RWPE2 (cell line): Measurements from ENCODE around the gene HPSE.

Experiments
- ATAC-seq: fragments of 200-7000 bp; cut with Tn5 transposase; 3 replicates; pipeline ENCODE4 v1.9.1; 2021; ENCODE audit warnings: low read depth
- DNase-seq: peaks from one replicate; pipeline ENCODE4 v3.0.0-alpha.2; 2020; ENCODE audit warnings: low spot score
- H3K27ac ChIP-seq: fragments of 450-650 bp; 2 replicates; pipeline ENCODE4 v1.5.1; 2017; ENCODE audit warnings: mild to moderate bottlenecking; ENCODE audit not compliant: poor library complexity, severe bottlenecking
- H3K27me3 ChIP-seq: fragments of 250-450 bp; sonication (Bioruptor Pico); 2 replicates; pipeline ENCODE4 v1.5.1; 2021; ENCODE audit warnings: mild to moderate bottlenecking, moderate library complexity; ENCODE audit not compliant: insufficient read depth, poor library complexity, severe bottlenecking
- H3K36me3 ChIP-seq: fragments of 250-450 bp; sonication (Bioruptor Pico); 2 replicates; pipeline ENCODE4 v1.5.1; 2020; ENCODE audit warnings: low read depth, mild to moderate bottlenecking, moderate library complexity
- H3K4me1 ChIP-seq: fragments of 250-450 bp; sonication (Bioruptor Pico); 2 replicates; pipeline ENCODE4 v1.5.1; 2021; ENCODE audit warnings: mild to moderate bottlenecking, moderate library complexity; ENCODE audit not compliant: insufficient read depth, poor library complexity, severe bottlenecking
- H3K4me3 ChIP-seq: fragments of 250-450 bp; sonication (Bioruptor Pico); 2 replicates; pipeline ENCODE4 v1.5.1; 2021; ENCODE audit warnings: mild to moderate bottlenecking, moderate library complexity; ENCODE audit not compliant: severe bottlenecking
- H3K9me3 ChIP-seq: fragments of 250-450 bp; sonication (Bioruptor Pico); 2 replicates; pipeline ENCODE4 v1.5.1; 2021; ENCODE audit warnings: mild to moderate bottlenecking, moderate library complexity; ENCODE audit not compliant: severe bottlenecking
- TF ChIP-seq, protein P1 (sequence below): fragments of 450-650 bp; IDR thresholded peaks from one replicate; pipeline ENCODE4 v1.5.1; 2017; ENCODE audit warnings: mild to moderate bottlenecking, moderate library complexity; ENCODE audit not compliant: poor library complexity, severe bottlenecking

HPSE gene

GRCh38 chr4:83255584-83255983 is 79.1 kb downstream of the HPSE start:
- no peaks in the 10 kb centered on the region for H3K9me3 ChIP-seq
- DNase-seq (no peak), ATAC-seq (peak; percentile 49)
- TF ChIP-seq, protein P1, sequence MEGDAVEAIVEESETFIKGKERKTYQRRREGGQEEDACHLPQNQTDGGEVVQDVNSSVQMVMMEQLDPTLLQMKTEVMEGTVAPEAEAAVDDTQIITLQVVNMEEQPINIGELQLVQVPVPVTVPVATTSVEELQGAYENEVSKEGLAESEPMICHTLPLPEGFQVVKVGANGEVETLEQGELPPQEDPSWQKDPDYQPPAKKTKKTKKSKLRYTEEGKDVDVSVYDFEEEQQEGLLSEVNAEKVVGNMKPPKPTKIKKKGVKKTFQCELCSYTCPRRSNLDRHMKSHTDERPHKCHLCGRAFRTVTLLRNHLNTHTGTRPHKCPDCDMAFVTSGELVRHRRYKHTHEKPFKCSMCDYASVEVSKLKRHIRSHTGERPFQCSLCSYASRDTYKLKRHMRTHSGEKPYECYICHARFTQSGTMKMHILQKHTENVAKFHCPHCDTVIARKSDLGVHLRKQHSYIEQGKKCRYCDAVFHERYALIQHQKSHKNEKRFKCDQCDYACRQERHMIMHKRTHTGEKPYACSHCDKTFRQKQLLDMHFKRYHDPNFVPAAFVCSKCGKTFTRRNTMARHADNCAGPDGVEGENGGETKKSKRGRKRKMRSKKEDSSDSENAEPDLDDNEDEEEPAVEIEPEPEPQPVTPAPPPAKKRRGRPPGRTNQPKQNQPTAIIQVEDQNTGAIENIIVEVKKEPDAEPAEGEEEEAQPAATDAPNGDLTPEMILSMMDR = no peak
- no peaks in the 10 kb centered on the region for H3K27me3 ChIP-seq
- peaks cover 25% of the 10 kb centered on the region for H3K4me1 ChIP-seq
- peak overlapping the region; percentile 99 for H3K27ac ChIP-seq
- 0 out of 2 replicates have a peak, but pooled peaks cover 4% of the 10 kb centered on the region for H3K36me3 ChIP-seq
- H3K4me3 ChIP-seq = no peak overlapping the region

DNA sequence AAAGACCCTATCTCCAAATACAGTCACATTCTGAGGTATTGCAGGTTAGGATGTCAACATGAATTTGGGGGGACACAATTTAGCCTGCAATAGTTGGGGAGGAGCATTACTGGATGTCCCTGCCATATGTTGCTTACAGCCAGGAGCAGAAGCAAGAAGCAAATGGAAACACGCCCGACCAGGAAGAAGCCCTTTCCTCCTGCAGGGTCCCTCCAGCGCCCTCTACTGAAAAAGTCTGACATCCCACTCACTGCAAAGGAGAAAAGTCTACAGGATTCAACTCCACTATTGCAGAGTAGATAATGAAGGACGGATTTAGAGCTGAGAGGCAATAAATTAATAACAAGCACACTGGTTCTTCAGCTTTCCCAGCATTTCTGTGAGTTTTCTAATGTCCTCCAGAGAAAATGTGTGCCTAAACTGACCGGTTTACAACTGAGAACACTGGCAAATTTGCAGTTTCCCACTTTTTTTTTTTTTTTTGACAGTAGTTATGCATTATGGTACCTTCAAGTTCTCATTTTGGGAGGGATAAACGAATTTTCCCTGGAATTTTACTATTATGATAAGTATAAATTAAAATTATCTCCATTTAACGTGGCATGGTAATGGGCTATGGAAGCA is 81.8 kb downstream of the HPSE start:
- DNase-seq (no peak), ATAC-seq (no peak)
- no peak overlapping the region for H3K4me3 ChIP-seq
- TF ChIP-seq, protein P1 = peak; percentile 53
- no peaks in the 10 kb centered on the region for H3K27me3 ChIP-seq
- no peaks in the 10 kb centered on the region for H3K9me3 ChIP-seq
- H3K4me1 ChIP-seq = peaks cover 25% of the 10 kb centered on the region
- H3K27ac ChIP-seq = peak overlapping the region; percentile 99
- H3K36me3 ChIP-seq = 0 out of 2 replicates have a peak, but pooled peaks cover 4% of the 10 kb centered on the region

- H3K27ac ChIP-seq = no peak overlapping the region
- H3K4me1 ChIP-seq = peaks cover 15% of the 10 kb centered on the region
- no peak for ATAC-seq
Observed at GRCh38 chr4:83251447-83251830, 83.2 kb downstream of the HPSE start.

GRCh38 chr4:83250687-83251446 is 83.8 kb downstream of the HPSE start:
- Histone ChIP-seq H3K27me3 (no peaks in the 10 kb centered on the region), H3K9me3 (no peaks in the 10 kb centered on the region), H3K36me3 (no peaks in the 10 kb centered on the region), H3K4me1 (peaks cover 9% of the 10 kb centered on the region), H3K27ac (no peak overlapping the region), H3K4me3 (no peak overlapping the region)
- DNase-seq (no peak), ATAC-seq (no peak)
- TF ChIP-seq, protein P1 = no peak

More at GRCh38 chr4:83251447-83251830, 83.2 kb downstream of the HPSE start:
- no peak for DNase-seq
- Histone ChIP-seq H3K9me3 (no peaks in the 10 kb centered on the region), H3K36me3 (no peaks in the 10 kb centered on the region), H3K4me3 (no peak overlapping the region), H3K27me3 (no peaks in the 10 kb centered on the region)
- TF ChIP-seq, protein P1 = no peak

DNA sequence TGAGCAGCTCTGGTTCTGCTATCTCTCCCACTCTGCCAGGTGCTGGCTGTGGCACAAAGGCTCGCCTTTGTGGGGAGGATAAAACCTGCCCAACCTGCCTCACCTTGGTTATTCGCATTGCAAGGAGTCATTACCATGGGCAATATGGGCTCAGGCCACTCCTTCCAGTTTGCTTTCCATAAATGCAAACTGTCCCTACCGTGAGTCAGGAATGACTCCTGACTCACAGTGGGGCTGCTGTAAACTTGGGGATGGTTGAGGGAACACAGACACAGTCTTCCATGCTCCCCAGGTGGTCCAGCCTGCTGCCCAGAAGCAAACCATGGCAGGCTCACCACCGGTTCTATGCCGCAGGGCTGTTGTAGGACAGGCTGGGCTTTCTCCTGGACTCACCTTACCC is 86.2 kb downstream of the HPSE start:
- H3K27ac ChIP-seq = no peak overlapping the region
- DNase-seq = no peak

More for the DNA sequence above, 86.2 kb downstream of the HPSE start:
- Histone ChIP-seq H3K9me3 (no peaks in the 10 kb centered on the region), H3K27me3 (no peaks in the 10 kb centered on the region), H3K4me1 (no peaks in the 10 kb centered on the region), H3K4me3 (no peak overlapping the region), H3K36me3 (no peaks in the 10 kb centered on the region)
- TF ChIP-seq, protein P1 = no peak
- peak; percentile 77 for ATAC-seq
